ENCODE results near the gene CDHR3. TPM values are rescaled to one million over a fixed set of nuclear protein-coding genes. Genes with fewer than 3 reads are reported as not detected.
"Not testable (repeated sequence)": the region's sequence is repeated elsewhere in the genome, so short reads cannot be mapped to it uniquely, and the experiment has no call there.

Gene CDHR3
- total RNA-seq, 4 donors from 2014 or later, result 6.6 to 11.6 (median 8.9) TPM

DNA sequence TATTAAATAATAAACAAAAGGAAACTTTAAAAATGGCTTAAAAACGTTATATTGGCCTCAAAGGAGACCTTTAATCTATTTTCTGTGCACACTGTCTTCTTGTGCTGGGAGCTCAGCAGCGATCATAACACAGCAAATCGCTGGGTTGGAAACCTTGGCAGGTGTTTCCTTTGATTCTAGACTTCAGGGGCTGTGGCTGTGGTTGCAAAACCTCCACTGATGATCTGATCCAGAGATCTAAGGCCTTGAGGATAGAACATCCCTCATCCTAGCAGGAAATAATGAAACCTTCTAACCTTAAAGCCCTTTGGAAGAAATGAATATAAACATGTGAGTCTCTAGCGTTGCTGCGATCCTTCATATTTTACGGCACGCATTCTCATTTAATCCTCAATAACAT, 29.8 kb downstream of the CDHR3 start:
- TF ChIP-seq, protein P1, sequence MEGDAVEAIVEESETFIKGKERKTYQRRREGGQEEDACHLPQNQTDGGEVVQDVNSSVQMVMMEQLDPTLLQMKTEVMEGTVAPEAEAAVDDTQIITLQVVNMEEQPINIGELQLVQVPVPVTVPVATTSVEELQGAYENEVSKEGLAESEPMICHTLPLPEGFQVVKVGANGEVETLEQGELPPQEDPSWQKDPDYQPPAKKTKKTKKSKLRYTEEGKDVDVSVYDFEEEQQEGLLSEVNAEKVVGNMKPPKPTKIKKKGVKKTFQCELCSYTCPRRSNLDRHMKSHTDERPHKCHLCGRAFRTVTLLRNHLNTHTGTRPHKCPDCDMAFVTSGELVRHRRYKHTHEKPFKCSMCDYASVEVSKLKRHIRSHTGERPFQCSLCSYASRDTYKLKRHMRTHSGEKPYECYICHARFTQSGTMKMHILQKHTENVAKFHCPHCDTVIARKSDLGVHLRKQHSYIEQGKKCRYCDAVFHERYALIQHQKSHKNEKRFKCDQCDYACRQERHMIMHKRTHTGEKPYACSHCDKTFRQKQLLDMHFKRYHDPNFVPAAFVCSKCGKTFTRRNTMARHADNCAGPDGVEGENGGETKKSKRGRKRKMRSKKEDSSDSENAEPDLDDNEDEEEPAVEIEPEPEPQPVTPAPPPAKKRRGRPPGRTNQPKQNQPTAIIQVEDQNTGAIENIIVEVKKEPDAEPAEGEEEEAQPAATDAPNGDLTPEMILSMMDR (IDR thresholded peaks at IDR 0.05), result no peak
- no peak for ATAC-seq (ENCODE audit: low FRiP score)
- DNase-seq (ENCODE audit: low spot score), result no peak

DNA sequence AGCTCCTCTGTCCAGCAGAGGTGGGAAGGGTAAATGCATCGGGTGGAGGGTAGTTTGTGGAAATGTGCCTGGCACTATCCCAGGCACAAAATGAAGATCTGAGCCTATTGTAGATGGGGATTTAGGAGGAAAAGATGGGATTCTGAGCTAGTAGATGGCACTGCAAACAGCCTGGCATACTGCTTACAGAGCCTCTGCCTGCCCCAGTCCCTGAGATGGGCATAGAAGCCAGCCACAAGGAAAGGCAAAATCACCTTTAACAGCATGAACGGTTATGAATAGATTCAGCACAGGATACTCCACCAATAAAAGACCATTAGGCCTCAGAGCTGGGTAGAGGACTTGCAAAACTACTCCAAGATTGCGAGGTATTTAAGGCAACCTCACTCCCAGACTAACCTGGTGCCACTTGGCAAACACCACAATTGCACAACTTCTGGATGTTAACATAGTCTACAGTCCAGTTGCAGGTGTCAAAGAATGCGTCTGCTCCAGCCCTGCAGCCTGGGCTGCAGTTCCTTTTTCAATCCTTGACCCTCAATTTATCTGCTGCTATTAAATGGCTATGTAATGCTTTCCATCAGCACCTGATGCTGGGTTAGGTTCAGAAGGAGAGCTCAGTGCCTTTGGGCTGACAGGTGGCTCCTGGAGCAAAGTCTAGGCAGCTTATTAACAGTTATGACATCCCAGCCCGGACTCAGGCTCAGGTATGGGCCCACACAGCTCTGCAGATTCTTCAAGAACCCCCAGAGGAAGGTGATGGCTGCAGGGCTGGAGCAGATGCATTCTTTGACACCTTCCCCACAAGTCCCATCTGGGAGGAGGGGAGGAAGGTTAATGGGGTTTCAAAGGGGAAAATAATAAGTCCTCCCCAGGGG, 34.0 kb downstream of the CDHR3 start:
- DNase-seq (ENCODE audit: low spot score) (no peak), ATAC-seq (ENCODE audit: low FRiP score) (peak; percentile 56)
- TF ChIP-seq, protein P1 (IDR thresholded peaks at IDR 0.05), result no peak

GRCh38 chr7:105999256-105999655, 36.2 kb downstream of the CDHR3 start:
- DNase-seq (ENCODE audit: low spot score) (no peak), ATAC-seq (ENCODE audit: low FRiP score) (no peak)
- TF ChIP-seq, protein P1 (IDR thresholded peaks at IDR 0.05), result no peak

DNA sequence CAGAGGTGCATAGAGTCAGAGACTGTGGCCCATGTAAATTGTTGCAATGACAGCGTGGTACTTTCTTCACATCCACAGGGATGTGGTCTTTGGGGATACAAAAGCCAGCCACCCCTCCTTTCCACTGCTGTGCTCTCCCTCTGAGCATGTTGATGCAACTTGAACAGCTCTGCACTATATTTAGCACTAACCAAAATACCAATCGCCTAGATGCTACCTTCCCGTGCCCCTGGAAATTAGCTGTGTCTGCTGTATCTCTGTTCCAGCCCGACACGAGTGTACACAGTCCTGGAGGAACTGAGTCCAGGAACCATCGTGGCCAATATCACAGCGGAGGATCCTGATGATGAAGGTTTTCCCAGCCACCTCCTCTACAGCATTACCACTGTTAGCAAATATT, 38.1 kb downstream of the CDHR3 start:
- DNase-seq (ENCODE audit: low spot score), result no peak
- no peak for ATAC-seq (ENCODE audit: low FRiP score)
- TF ChIP-seq, protein P1 (IDR thresholded peaks at IDR 0.05), result no peak

- ATAC-seq (ENCODE audit: low FRiP score) (no peak), DNase-seq (ENCODE audit: low spot score) (no peak)
- TF ChIP-seq, protein P1 (IDR thresholded peaks at IDR 0.05), result no peak
These were observed 38.8 kb downstream of the CDHR3 start for GRCh38 chr7:106001886-106002285.

GRCh38 chr7:106003525-106004064, 40.5 kb downstream of the CDHR3 start:
- TF ChIP-seq, protein P1 (IDR thresholded peaks at IDR 0.05), result no peak
- ATAC-seq (ENCODE audit: low FRiP score) (no peak), DNase-seq (ENCODE audit: low spot score) (no peak)

DNA sequence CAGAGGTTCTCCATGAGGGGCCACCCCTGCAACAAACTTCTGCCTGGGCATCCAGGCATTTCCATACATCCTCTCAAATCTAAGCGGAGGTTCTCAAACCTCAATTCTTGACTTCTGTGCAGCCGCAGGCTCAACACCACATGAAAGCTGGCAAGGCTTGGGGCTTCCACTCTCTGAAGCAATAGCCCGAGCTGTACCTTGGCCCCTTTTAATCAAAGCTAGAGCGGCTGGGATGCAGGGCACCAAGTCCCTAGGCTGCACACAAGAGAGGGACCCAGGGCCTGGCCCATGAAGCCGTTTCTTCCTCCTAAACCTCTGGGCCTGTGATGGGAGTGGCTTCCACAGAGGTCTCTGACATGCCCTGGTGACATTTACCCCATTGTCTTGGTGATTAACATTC, 43.8 kb downstream of the CDHR3 start:
- TF ChIP-seq, protein P1 (IDR thresholded peaks at IDR 0.05), result no peak
- DNase-seq (ENCODE audit: low spot score), result no peak
- ATAC-seq (ENCODE audit: low FRiP score), result no peak

DNA sequence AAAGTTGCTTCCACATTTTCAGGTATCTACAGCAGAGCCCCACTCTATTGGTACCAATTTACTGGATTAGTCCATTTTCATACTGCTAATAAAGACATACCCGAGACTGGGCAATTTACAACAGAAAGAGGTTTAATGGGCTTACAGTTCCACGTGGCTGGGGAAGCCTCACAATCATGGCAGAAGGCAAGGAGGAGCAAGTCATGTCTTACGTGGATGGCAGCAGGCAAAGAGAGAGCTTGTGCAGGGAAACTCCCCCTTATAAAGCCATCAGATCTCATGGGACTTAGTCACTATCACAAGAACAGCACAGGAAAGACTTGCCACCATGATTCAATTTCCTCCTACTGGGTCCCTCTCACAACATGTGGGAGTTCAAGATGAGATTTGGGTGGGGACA, 44.7 kb downstream of the CDHR3 start:
- not testable (repeated sequence) for ATAC-seq (ENCODE audit: low FRiP score); DNase-seq (ENCODE audit: low spot score)
